HEK293 (cell line): ENCODE measurements around the gene CEP170B.

ENCODE experiments used
- CTCF ChIA-PET: fragments of 350-600 bp; formaldehyde crosslinking; extraction: SDS; loops from one replicate; lab custom pipeline; 2021; ENCODE audit warnings: antibody characterized with exemption; lab: Yijun Ruan, JAX
- POLR2A ChIA-PET: fragments of 300-600 bp; formaldehyde crosslinking; extraction: SDS; loops from one replicate; lab custom pipeline; 2020; ENCODE audit warnings: antibody characterized with exemption, inconsistent platforms; lab: Yijun Ruan, JAX
- H3K27ac ChIP-seq: fragments of 200-500 bp; sonication (Bioruptor generic); 2 replicates; pipeline ENCODE4 v1.5.1; 2014; ENCODE audit warnings: low read depth, low read length, control low read depth, inconsistent platforms; ENCODE audit errors: extremely low read depth
- H3K36me3 ChIP-seq, 2 experiments: fragments of 200-500 bp in 1 of 2; sonication (Bioruptor generic) in 1 of 2; 1 replicate in 1 of 2; 2 replicates in 1 of 2; pipeline ENCODE4 v1.5.1; 2014 to 2017; ENCODE audit warnings: inconsistent platforms in 2 of 2, low read length in 2 of 2; ENCODE audit not compliant: control insufficient read depth in 2 of 2, insufficient read depth in 1 of 2
- H3K4me1 ChIP-seq: fragments of 200-500 bp; sonication (Bioruptor generic); 2 replicates; pipeline ENCODE4 v1.5.1; 2014; ENCODE audit warnings: mild to moderate bottlenecking, low read length, inconsistent platforms; ENCODE audit not compliant: control insufficient read depth, insufficient read depth
- H3K4me3 ChIP-seq: 2 replicates; pipeline ENCODE4 v1.5.1; 2011; ENCODE audit warnings: low read depth, mild to moderate bottlenecking, control low read depth, low read length, moderate library complexity
- H3K9me3 ChIP-seq: fragments of 200-500 bp; sonication (Bioruptor generic); 2 replicates; pipeline ENCODE4 v1.5.1; 2014; ENCODE audit warnings: low read depth, low read length, inconsistent platforms; ENCODE audit not compliant: control insufficient read depth, insufficient read depth
- BCL11B ChIP-seq: fragments of 450-650 bp; formaldehyde crosslinking; IDR thresholded peaks from 2 replicates; pipeline ENCODE4 v1.5.1; 2016; ENCODE audit warnings: low read depth, missing biosample characterization, missing genetic modification characterization
- GLIS1 ChIP-seq: fragments of 450-650 bp; formaldehyde crosslinking; IDR thresholded peaks from 2 replicates; pipeline ENCODE4 v1.5.1; 2016; ENCODE audit warnings: missing biosample characterization, missing genetic modification characterization
- HOXC10 ChIP-seq: sonication (generic); formaldehyde crosslinking; IDR thresholded peaks from 2 replicates; pipeline ENCODE4 v1.8.1; 2023; ENCODE audit warnings: mild to moderate bottlenecking, missing genetic modification reagents
- KLF10 ChIP-seq: fragments of 450-650 bp; IDR thresholded peaks from 2 replicates; pipeline ENCODE4 v1.5.1; 2018; ENCODE audit warnings: missing biosample characterization, mild to moderate bottlenecking, missing genetic modification characterization
- KLF16 ChIP-seq: fragments of 450-650 bp; formaldehyde crosslinking; IDR thresholded peaks from 2 replicates; pipeline ENCODE4 v1.5.1; 2017; ENCODE audit warnings: missing biosample characterization, missing genetic modification characterization
- KLF17 ChIP-seq: fragments of 450-650 bp; formaldehyde crosslinking; IDR thresholded peaks from 2 replicates; pipeline ENCODE4 v1.5.1; 2016; ENCODE audit warnings: missing biosample characterization, missing genetic modification characterization
- SALL2 ChIP-seq: fragments of 450-650 bp; formaldehyde crosslinking; IDR thresholded peaks from 2 replicates; pipeline ENCODE4 v1.5.0; 2017; ENCODE audit warnings: missing biosample characterization, mild to moderate bottlenecking, missing genetic modification characterization, borderline replicate concordance
- SCRT2 ChIP-seq: fragments of 450-650 bp; formaldehyde crosslinking; IDR thresholded peaks from 2 replicates; pipeline ENCODE4 v1.5.1; 2016; ENCODE audit warnings: missing biosample characterization, missing genetic modification characterization
- ZBTB20 ChIP-seq: fragments of 450-650 bp; formaldehyde crosslinking; IDR thresholded peaks from 2 replicates; pipeline ENCODE4 v1.5.1; 2016; ENCODE audit warnings: missing biosample characterization, missing genetic modification characterization
- ZBTB48 ChIP-seq: fragments of 450-650 bp; formaldehyde crosslinking; IDR thresholded peaks from 2 replicates; pipeline ENCODE4 v1.5.1; 2016; ENCODE audit warnings: missing biosample characterization, missing genetic modification characterization
- ZBTB6 ChIP-seq: fragments of 450-650 bp; formaldehyde crosslinking; IDR thresholded peaks from 2 replicates; pipeline ENCODE4 v1.5.1; 2017; ENCODE audit warnings: missing biosample characterization, missing genetic modification characterization
- ZIC2 ChIP-seq: fragments of 450-650 bp; formaldehyde crosslinking; IDR thresholded peaks from 2 replicates; pipeline ENCODE4 v1.5.1; 2016; ENCODE audit warnings: missing biosample characterization, missing genetic modification characterization
- ZNF112 ChIP-seq: fragments of 450-650 bp; formaldehyde crosslinking; IDR thresholded peaks from 2 replicates; pipeline ENCODE4 v1.5.0; 2017; ENCODE audit warnings: missing biosample characterization, missing genetic modification characterization
- ZNF133 ChIP-seq: fragments of 450-650 bp; formaldehyde crosslinking; IDR thresholded peaks from 2 replicates; pipeline ENCODE4 v1.5.1; 2016; ENCODE audit warnings: missing biosample characterization, missing genetic modification characterization
- ZNF211 ChIP-seq: fragments of 450-650 bp; formaldehyde crosslinking; IDR thresholded peaks from 2 replicates; pipeline ENCODE4 v1.5.1; 2016; ENCODE audit warnings: low read depth, missing biosample characterization, missing genetic modification characterization
- ZNF221 ChIP-seq: fragments of 450-650 bp; formaldehyde crosslinking; IDR thresholded peaks from 2 replicates; pipeline ENCODE4 v1.5.1; 2017; ENCODE audit warnings: missing biosample characterization, missing genetic modification characterization, borderline replicate concordance
- ZNF24 ChIP-seq: fragments of 450-650 bp; formaldehyde crosslinking; IDR thresholded peaks from 2 replicates; pipeline ENCODE4 v1.5.1; 2016; ENCODE audit warnings: missing biosample characterization, missing genetic modification characterization
- ZNF416 ChIP-seq: fragments of 450-650 bp; formaldehyde crosslinking; IDR thresholded peaks from 2 replicates; pipeline ENCODE4 v1.5.1; 2016; ENCODE audit warnings: missing biosample characterization, missing genetic modification characterization
- ZNF561 ChIP-seq: fragments of 450-650 bp; IDR thresholded peaks from 2 replicates; pipeline ENCODE4 v1.5.1; 2018; ENCODE audit warnings: missing biosample characterization, missing genetic modification characterization, borderline replicate concordance
- ZNF571 ChIP-seq: fragments of 450-650 bp; formaldehyde crosslinking; IDR thresholded peaks from 2 replicates; pipeline ENCODE4 v1.5.0; 2017; ENCODE audit warnings: missing biosample characterization, missing genetic modification characterization
- ZNF585B ChIP-seq: fragments of 450-650 bp; formaldehyde crosslinking; IDR thresholded peaks from 2 replicates; pipeline ENCODE4 v1.5.1; 2016; ENCODE audit warnings: missing biosample characterization, missing genetic modification characterization
- ZNF621 ChIP-seq: fragments of 450-650 bp; formaldehyde crosslinking; IDR thresholded peaks from 2 replicates; pipeline ENCODE4 v1.5.1; 2017; ENCODE audit warnings: missing biosample characterization, missing genetic modification characterization
- ZNF629 ChIP-seq: fragments of 450-650 bp; formaldehyde crosslinking; IDR thresholded peaks from 2 replicates; pipeline ENCODE4 v1.5.1; 2017; ENCODE audit warnings: missing biosample characterization, missing genetic modification characterization
- ZNF837 ChIP-seq: fragments of 450-650 bp; formaldehyde crosslinking; IDR thresholded peaks from 2 replicates; pipeline ENCODE4 v1.5.1; 2016; ENCODE audit warnings: missing biosample characterization, missing genetic modification characterization
- ZSCAN16 ChIP-seq: fragments of 450-650 bp; formaldehyde crosslinking; IDR thresholded peaks from 2 replicates; pipeline ENCODE4 v1.5.1; 2016; ENCODE audit warnings: missing biosample characterization, missing genetic modification characterization

CEP170B gene

GRCh38 chr14:104927432-104927816, 62.4 kb downstream of the CEP170B start:
- H3K9me3 ChIP-seq: no peaks in the 10 kb centered on the region
- no peak for TF ChIP-seq KLF10 (tag by site-specific recombination)
- TF ChIP-seq, all 188 proteins: peak for 0
- H3K27ac ChIP-seq: no peak overlapping the region
- H3K4me1 ChIP-seq: no peaks in the 10 kb centered on the region
- no peak overlapping the region for H3K4me3 ChIP-seq
- ChIA-PET POLR2A (no interaction called here), CTCF (no interaction called here)
- no peaks in the 10 kb centered on the region for H3K36me3 ChIP-seq

- ChIA-PET CTCF (no interaction called here), POLR2A (no interaction called here)
- H3K36me3 ChIP-seq: no peaks in the 10 kb centered on the region
- no peaks in the 10 kb centered on the region for H3K9me3 ChIP-seq
- no peak overlapping the region for H3K4me3 ChIP-seq
- no peak overlapping the region for H3K27ac ChIP-seq
- peak; percentile 65 for TF ChIP-seq GLIS1 (tag by site-specific recombination)
- 0 out of 2 replicates have a peak, but pooled peaks have one; percentile 9 for TF ChIP-seq SCRT2 (tag by site-specific recombination)
- TF ChIP-seq ZNF561 (tag by site-specific recombination): no peak
- TF ChIP-seq ZNF24: no peak
- H3K4me1 ChIP-seq: no peaks in the 10 kb centered on the region
Measured at GRCh38 chr14:104927901-104928300, 62.8 kb downstream of the CEP170B start.

GRCh38 chr14:104928391-104929133, 63.5 kb downstream of the CEP170B start:
- no peak for TF ChIP-seq ZBTB6 (tag by site-specific recombination)
- no peak for TF ChIP-seq ZNF133 (tag by site-specific recombination)
- TF ChIP-seq SALL2 (tag by site-specific recombination): no peak
- TF ChIP-seq ZNF837 (tag by site-specific recombination): no peak
- TF ChIP-seq ZBTB20: no peak
- no peak for TF ChIP-seq ZNF211 (tag by site-specific recombination)
- TF ChIP-seq ZNF571 (tag by site-specific recombination): no peak
- no peak for TF ChIP-seq HOXC10
- no peak for TF ChIP-seq ZNF221 (tag by site-specific recombination)
- TF ChIP-seq ZNF629 (tag by site-specific recombination): no peak
- TF ChIP-seq BCL11B (tag by site-specific recombination): no peak
- TF ChIP-seq, all 188 proteins: peak for 0
- CTCF ChIA-PET: no interaction called here
- Histone ChIP-seq H3K9me3 (no peaks in the 10 kb centered on the region), H3K4me3 (no peak overlapping the region), H3K36me3 (no peaks in the 10 kb centered on the region), H3K4me1 (no peaks in the 10 kb centered on the region), H3K27ac (no peak overlapping the region)
- POLR2A ChIA-PET: no interaction called here

- Histone ChIP-seq H3K36me3 (no peaks in the 10 kb centered on the region), H3K9me3 (no peaks in the 10 kb centered on the region), H3K4me3 (no peak overlapping the region), H3K4me1 (no peaks in the 10 kb centered on the region), H3K27ac (no peak overlapping the region)
- POLR2A ChIA-PET: no interaction called here
- CTCF ChIA-PET: no interaction called here
- TF ChIP-seq KLF16 (no peak), ZIC2 (tag by site-specific recombination) (0 out of 2 replicates have a peak, but pooled peaks have one; percentile 25), ZNF112 (no peak), ZNF585B (no peak), KLF17 (tag by site-specific recombination) (no peak), ZSCAN16 (tag by site-specific recombination) (no peak), ZNF416 (tag by site-specific recombination) (no peak), ZNF621 (tag by site-specific recombination) (no peak), ZBTB48 (no peak), ZNF571 (tag by site-specific recombination) (no peak)
Measured at GRCh38 chr14:104929268-104930230, 64.5 kb downstream of the CEP170B start.
